ENCODE measurements around the gene MAGI1. TPM values are rescaled to one million over a fixed set of nuclear protein-coding genes. Genes with fewer than 3 reads are reported as not detected.

MAGI1 gene
- total and polyA plus RNA-seq, 7 donors, result 10.2 to 54.0 (median 29.8) TPM

- intact Hi-C loops (cut with DNase I), result no loop called here
- no peak for DNase-seq
- H3K36me3 ChIP-seq, result no peaks in the 10 kb centered on the region
- no peaks in the 10 kb centered on the region for H3K27me3 ChIP-seq
- no peak overlapping the region for H3K4me3 ChIP-seq
- 92 to 98% methylated on average over 6 of the region's 6 CpGs for WGBS, 2 donors
- H3K27ac ChIP-seq, result no peak overlapping the region
- no peaks in the 10 kb centered on the region for H3K4me1 ChIP-seq
- no peak for TF ChIP-seq CTCF (IDR thresholded peaks at IDR 0.05)
- TF ChIP-seq POLR2A (IDR thresholded peaks at IDR 0.05), result no peak
- no peak for TF ChIP-seq POLR2AphosphoS5 (IDR thresholded peaks at IDR 0.05)
- no peak for TF ChIP-seq EP300 (IDR thresholded peaks at IDR 0.05)
- no peaks in the 10 kb centered on the region for H3K9me3 ChIP-seq
Measured at GRCh38 chr3:65858749-65859148, 180.0 kb downstream of the MAGI1 start.

DNA sequence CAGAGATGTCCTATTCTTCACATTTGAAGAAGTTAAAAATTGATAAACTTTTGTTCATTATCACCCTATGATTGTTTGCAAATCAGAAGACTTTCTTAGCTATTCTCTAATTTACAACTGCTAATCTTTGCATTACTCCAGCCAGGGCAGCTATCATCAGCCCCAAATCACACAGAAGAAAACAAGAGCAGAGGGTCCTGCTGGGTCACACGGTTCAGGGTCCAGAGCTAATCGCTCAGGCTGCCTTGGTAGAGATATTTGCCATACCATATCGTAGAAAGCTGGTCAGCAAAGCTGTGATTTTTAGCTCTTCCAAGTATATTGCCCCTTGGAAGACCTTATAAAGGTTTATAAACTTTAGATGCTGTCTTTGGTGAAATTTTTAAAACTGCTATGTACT lies 181.4 kb downstream of the MAGI1 start:
- intact Hi-C loops (cut with DNase I), result no loop called here
- Histone ChIP-seq H3K4me3 (no peak overlapping the region), H3K9me3 (no peaks in the 10 kb centered on the region), H3K36me3 (no peaks in the 10 kb centered on the region), H3K27me3 (no peaks in the 10 kb centered on the region), H3K27ac (no peak overlapping the region), H3K4me1 (no peaks in the 10 kb centered on the region)
- 36 to 74% methylated on average over 3 of the region's 3 CpGs for WGBS, 2 donors
- TF ChIP-seq CTCF (IDR thresholded peaks at IDR 0.05) (no peak), EP300 (IDR thresholded peaks at IDR 0.05) (no peak), POLR2AphosphoS5 (IDR thresholded peaks at IDR 0.05) (no peak), POLR2A (IDR thresholded peaks at IDR 0.05) (no peak)
- no peak for DNase-seq

GRCh38 chr3:65856907-65857306 lies 181.8 kb downstream of the MAGI1 start:
- no peak overlapping the region for H3K27ac ChIP-seq
- intact Hi-C loops (cut with DNase I), result no loop called here

GRCh38 chr3:65855370-65856100 lies 183.2 kb downstream of the MAGI1 start:
- Histone ChIP-seq H3K4me1 (no peaks in the 10 kb centered on the region), H3K27me3 (no peaks in the 10 kb centered on the region), H3K9me3 (no peaks in the 10 kb centered on the region), H3K27ac (no peak overlapping the region), H3K36me3 (no peaks in the 10 kb centered on the region), H3K4me3 (no peak overlapping the region)
- TF ChIP-seq POLR2AphosphoS5 (IDR thresholded peaks at IDR 0.05) (no peak), CTCF (IDR thresholded peaks at IDR 0.05) (no peak)
- 75 to 84% methylated on average over 4 of the region's 4 CpGs for WGBS, 2 donors
- no peak for DNase-seq
- intact Hi-C loops (cut with DNase I), result no loop called here

More at GRCh38 chr3:65856907-65857306, 181.8 kb downstream of the MAGI1 start:
- H3K27me3 ChIP-seq, result no peaks in the 10 kb centered on the region
- H3K4me3 ChIP-seq, result no peak overlapping the region
- no peaks in the 10 kb centered on the region for H3K4me1 ChIP-seq
- H3K36me3 ChIP-seq, result no peaks in the 10 kb centered on the region
- 32 to 65% methylated on average over 2 of the region's 2 CpGs for WGBS, 2 donors
- H3K9me3 ChIP-seq, result no peaks in the 10 kb centered on the region
- TF ChIP-seq POLR2A (IDR thresholded peaks at IDR 0.05), result no peak
- no peak for TF ChIP-seq POLR2AphosphoS5 (IDR thresholded peaks at IDR 0.05)
- no peak for DNase-seq

GRCh38 chr3:65854606-65855304 lies 184.0 kb downstream of the MAGI1 start:
- no peak overlapping the region for H3K4me3 ChIP-seq
- intact Hi-C loops (cut with DNase I), result no loop called here
- no peaks in the 10 kb centered on the region for H3K36me3 ChIP-seq
- H3K27ac ChIP-seq, result no peak overlapping the region
- 11 to 48% methylated on average over 8 of the region's 8 CpGs for WGBS, 2 donors
- H3K27me3 ChIP-seq, result no peaks in the 10 kb centered on the region
- H3K4me1 ChIP-seq, result no peaks in the 10 kb centered on the region
- H3K9me3 ChIP-seq, result no peaks in the 10 kb centered on the region
- TF ChIP-seq EP300 (IDR thresholded peaks at IDR 0.05) (no peak), CTCF (IDR thresholded peaks at IDR 0.05) (no peak), POLR2AphosphoS5 (IDR thresholded peaks at IDR 0.05) (no peak), POLR2A (IDR thresholded peaks at IDR 0.05) (no peak)
- no peak for DNase-seq
